Hepatocyte (in vitro differentiated cells): ENCODE data around the gene HIBADH.

Experiments used
- EZH2phosphoT487 ChIP-seq: fragments of 200-600 bp; sonication (generic); IDR thresholded peaks from one replicate; pipeline ENCODE4 v1.6.1; 2018; ENCODE audit warnings: antibody characterized with exemption, mild to moderate bottlenecking, low read depth, moderate library complexity; ENCODE audit not compliant: unreplicated experiment, severe bottlenecking
- TF ChIP-seq, protein P1 (sequence below): fragments of 200-600 bp; sonication (generic); IDR thresholded peaks from 2 replicates; pipeline ENCODE4 v1.5.1; 2016; ENCODE audit warnings: antibody characterized with exemption, mild to moderate bottlenecking; ENCODE audit not compliant: poor library complexity

DNA sequence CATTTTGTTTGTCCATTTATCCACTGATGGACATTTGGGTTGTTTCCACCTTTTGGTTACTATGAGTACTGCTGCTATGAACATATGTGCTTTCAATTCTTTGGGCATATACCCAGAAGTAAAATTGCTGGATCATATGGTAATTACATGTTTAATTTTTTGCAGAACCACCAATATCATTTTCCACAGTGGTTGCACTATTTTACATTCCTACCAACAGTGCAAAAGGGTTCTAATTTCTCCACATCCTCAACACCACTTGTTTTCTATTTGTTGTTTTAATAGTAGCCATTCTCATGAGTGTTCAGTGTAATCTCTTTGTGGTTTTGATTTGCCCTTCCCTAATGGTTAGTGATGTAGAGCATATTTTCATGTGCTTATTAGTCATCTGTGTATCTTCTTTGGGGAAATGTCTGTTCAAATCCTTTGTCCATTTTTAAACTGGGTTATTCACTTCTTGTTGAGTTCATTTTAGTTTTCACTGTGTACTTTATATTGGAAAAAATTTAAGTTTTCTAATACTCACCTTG is 101.9 kb downstream of the HIBADH start:
- TF ChIP-seq, protein P1, sequence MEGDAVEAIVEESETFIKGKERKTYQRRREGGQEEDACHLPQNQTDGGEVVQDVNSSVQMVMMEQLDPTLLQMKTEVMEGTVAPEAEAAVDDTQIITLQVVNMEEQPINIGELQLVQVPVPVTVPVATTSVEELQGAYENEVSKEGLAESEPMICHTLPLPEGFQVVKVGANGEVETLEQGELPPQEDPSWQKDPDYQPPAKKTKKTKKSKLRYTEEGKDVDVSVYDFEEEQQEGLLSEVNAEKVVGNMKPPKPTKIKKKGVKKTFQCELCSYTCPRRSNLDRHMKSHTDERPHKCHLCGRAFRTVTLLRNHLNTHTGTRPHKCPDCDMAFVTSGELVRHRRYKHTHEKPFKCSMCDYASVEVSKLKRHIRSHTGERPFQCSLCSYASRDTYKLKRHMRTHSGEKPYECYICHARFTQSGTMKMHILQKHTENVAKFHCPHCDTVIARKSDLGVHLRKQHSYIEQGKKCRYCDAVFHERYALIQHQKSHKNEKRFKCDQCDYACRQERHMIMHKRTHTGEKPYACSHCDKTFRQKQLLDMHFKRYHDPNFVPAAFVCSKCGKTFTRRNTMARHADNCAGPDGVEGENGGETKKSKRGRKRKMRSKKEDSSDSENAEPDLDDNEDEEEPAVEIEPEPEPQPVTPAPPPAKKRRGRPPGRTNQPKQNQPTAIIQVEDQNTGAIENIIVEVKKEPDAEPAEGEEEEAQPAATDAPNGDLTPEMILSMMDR: no peak
- TF ChIP-seq EZH2phosphoT487: no peak
